ENCODE measurements around the gene C13orf46. TPM values are rescaled to one million over a fixed set of nuclear protein-coding genes. Genes with fewer than 3 reads are reported as not detected.

C13orf46 gene
- total and polyA plus RNA-seq, 8 donors: 2.9 to 23.1 (median 10.6) TPM

DNA sequence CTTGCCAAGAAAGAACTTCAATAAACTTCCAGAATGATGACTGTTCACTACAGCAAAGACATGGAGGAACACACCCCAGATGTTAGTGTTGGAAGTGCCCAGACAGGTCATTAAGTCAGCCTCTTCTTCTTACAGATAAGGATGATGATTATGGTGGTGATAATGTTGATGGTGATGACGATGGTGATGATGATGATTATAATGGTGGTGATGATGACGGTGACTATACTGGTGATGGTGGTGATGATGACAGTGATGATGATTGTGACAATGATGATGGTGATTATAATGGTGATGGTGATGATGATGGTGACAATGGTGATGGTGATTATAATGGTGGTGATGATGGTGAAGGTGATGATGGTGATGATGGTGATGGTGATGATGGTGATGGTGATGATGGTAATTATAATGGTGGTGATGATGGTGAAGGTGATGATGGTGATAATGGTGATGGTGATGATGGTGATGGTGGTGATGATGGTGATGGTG is 8.4 kb downstream of the C13orf46 start:
- intact Hi-C loops (cut with DNase I): no loop called here
- TF ChIP-seq, protein P1, sequence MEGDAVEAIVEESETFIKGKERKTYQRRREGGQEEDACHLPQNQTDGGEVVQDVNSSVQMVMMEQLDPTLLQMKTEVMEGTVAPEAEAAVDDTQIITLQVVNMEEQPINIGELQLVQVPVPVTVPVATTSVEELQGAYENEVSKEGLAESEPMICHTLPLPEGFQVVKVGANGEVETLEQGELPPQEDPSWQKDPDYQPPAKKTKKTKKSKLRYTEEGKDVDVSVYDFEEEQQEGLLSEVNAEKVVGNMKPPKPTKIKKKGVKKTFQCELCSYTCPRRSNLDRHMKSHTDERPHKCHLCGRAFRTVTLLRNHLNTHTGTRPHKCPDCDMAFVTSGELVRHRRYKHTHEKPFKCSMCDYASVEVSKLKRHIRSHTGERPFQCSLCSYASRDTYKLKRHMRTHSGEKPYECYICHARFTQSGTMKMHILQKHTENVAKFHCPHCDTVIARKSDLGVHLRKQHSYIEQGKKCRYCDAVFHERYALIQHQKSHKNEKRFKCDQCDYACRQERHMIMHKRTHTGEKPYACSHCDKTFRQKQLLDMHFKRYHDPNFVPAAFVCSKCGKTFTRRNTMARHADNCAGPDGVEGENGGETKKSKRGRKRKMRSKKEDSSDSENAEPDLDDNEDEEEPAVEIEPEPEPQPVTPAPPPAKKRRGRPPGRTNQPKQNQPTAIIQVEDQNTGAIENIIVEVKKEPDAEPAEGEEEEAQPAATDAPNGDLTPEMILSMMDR (IDR thresholded peaks at IDR 0.05): no peak
- DNase-seq: no peak
- H3K27me3 ChIP-seq: no peaks in the 10 kb centered on the region
- H3K36me3 ChIP-seq: no peaks in the 10 kb centered on the region
- peaks cover 13 to 27% (median 26%) of the 10 kb centered on the region in 3 donors for H3K4me1 ChIP-seq
- H3K9me3 ChIP-seq: no peaks in the 10 kb centered on the region
- no peak for FAIRE-seq
- no peak overlapping the region for H3K27ac ChIP-seq
- WGBS, 2 donors: 96 to 97% methylated on average over 2 of the region's 2 CpGs
- H3K4me3 ChIP-seq: no peak overlapping the region
- no peak for ATAC-seq

DNA sequence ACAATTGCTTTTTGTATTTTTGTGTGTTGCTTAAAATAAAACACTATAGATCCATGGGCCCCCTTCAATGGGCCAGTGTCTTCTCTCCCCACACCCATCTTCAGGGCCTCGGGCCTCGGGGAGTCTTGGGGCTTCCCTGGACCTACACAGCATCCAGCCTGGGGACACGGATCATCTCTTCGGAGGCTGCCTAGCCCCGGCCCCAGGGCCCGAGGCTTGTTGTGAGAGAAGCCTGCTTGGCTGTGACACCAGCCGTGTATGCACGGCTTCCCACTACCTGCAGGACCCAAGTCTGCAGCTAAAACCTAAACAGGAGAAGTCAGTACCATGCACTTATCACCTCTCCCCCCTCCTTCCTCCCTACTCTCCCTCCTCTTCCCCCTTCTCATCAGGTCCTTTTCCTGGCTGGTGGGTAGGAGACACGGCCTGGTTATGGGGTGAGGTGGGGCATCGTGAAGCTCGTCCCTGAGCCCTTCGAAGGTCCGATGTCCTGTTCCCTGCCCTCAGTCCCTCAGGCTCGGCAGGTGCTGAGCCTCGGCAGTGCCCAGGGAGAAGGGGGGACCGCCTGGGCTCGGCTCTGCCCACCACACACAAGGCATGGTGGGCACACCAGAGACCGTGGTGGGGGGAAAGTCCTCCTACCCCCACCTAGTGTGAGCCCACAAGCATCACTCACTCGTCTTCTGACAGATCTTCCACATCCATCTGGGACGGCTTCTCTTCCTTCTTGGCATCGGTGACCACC is 9.5 kb downstream of the C13orf46 start:
- TF ChIP-seq, protein P1 (IDR thresholded peaks at IDR 0.05): no peak
- peak in 3 of 6 donors; percentile 18 to 46 (median 40) for DNase-seq

DNA sequence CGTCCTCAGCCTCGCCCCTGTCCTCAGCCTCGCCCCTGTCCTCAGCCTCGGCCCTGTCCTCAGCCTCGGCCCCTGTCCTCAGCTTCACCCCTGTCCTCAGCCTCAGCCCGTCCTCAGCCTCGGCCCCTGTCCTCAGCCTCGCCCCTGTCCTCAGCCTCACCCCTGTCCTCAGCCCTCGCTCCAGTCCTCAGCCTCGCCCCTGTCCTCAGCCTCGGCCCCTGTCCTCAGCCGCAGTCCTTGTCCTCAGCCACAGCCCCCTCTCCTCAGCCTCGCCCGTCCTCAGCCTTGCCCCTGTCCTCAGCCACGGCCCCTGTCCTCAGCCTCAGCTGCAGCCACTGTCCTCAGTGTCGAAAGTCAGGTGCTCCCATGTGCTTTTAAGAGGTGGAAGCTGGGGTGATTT is 10.5 kb downstream of the C13orf46 start:
- no peak overlapping the region for H3K27ac ChIP-seq
- FAIRE-seq (no peak), ATAC-seq (no peak), DNase-seq (peak in 3 of 6 donors; percentile 28 to 55 (median 29))
- H3K4me1 ChIP-seq: peaks cover 10 to 13% (median 12%) of the 10 kb centered on the region in 3 donors
- TF ChIP-seq, protein P1 (IDR thresholded peaks at IDR 0.05): no peak
- intact Hi-C loops (cut with DNase I): no loop called here
- H3K27me3 ChIP-seq: no peaks in the 10 kb centered on the region
- no peak overlapping the region for H3K4me3 ChIP-seq
- no peaks in the 10 kb centered on the region for H3K9me3 ChIP-seq
- no peaks in the 10 kb centered on the region for H3K36me3 ChIP-seq
- 94 to 99% methylated on average over 16 of the region's 16 CpGs for WGBS, 2 donors

More for the DNA sequence above, 9.5 kb downstream of the C13orf46 start:
- FAIRE-seq: no peak
- no peak for ATAC-seq
- no peaks in the 10 kb centered on the region for H3K36me3 ChIP-seq
- H3K4me3 ChIP-seq: no peak overlapping the region
- no peak overlapping the region for H3K27ac ChIP-seq
- peaks cover 12 to 23% (median 23%) of the 10 kb centered on the region in 3 donors for H3K4me1 ChIP-seq
- H3K9me3 ChIP-seq: no peaks in the 10 kb centered on the region
- intact Hi-C loops (cut with DNase I): no loop called here
- H3K27me3 ChIP-seq: no peaks in the 10 kb centered on the region
- WGBS, 2 donors: 92 to 96% methylated on average over 20 to 21 of the region's 21 CpGs

DNA sequence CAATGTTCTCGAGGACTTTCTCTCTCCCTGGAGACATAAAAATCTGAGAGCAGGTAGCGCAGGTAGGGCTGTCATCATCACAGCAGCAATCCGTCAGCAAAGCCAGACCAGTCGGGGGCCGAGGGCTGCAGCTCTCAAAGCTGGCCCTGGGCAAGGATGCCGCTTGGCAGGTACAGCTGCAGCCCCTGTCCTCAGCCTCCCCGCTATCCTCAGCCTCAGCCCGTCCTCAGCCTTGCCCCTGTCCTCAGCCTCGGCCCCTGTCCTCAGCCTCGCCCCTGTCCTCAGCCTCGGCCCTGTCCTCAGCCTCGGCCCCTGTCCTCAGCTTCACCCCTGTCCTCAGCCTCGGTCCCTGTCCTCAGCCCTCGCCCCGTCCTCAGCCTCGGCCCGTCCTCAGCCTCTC is 10.9 kb downstream of the C13orf46 start:
- intact Hi-C loops (cut with DNase I): no loop called here
- FAIRE-seq: no peak

More for the DNA sequence above, 10.9 kb downstream of the C13orf46 start:
- no peaks in the 10 kb centered on the region for H3K9me3 ChIP-seq
- no peak for ATAC-seq
- no peak overlapping the region for H3K27ac ChIP-seq
- WGBS, 2 donors: 96% methylated on average over 14 to 17 of the region's 17 CpGs
- no peaks in the 10 kb centered on the region for H3K27me3 ChIP-seq
- TF ChIP-seq, protein P1 (IDR thresholded peaks at IDR 0.05): no peak
- DNase-seq: peak in 2 of 6 donors; percentile 32 to 48
- H3K4me1 ChIP-seq: peaks cover 6 to 10% (median 8%) of the 10 kb centered on the region in 3 donors
- H3K4me3 ChIP-seq: no peak overlapping the region
- H3K36me3 ChIP-seq: no peaks in the 10 kb centered on the region
